Panc1 (cell line): ENCODE measurements around the gene NIPAL3. TPM values are rescaled to one million over a fixed set of nuclear protein-coding genes. Genes with fewer than 3 reads are reported as not detected.

ENCODE experiments used
- ATAC-seq: fragments of 200-7000 bp; cut with Tn5 transposase; 2 replicates; pipeline ENCODE4 v1.9.1; 2020; ENCODE audit warnings: mild to moderate bottlenecking, moderate library complexity
- BruUV-seq: library from RNA; stranded (reverse); fragments of 400-500 nt; replicated peaks from 2 replicates; lab custom pipeline; 2021; lab: Mats Ljungman, UMichigan
- CTCF ChIA-PET: fragments of 300-600 bp; sonication (Branson Sonifier 250); formaldehyde crosslinking; loops from one replicate; lab custom pipeline; 2022; ENCODE audit warnings: antibody characterized with exemption; lab: Charles Lee
- POLR2A ChIA-PET: fragments of 300-600 bp; sonication (Branson Sonifier 250); formaldehyde crosslinking; loops from one replicate; lab custom pipeline; 2022; ENCODE audit warnings: antibody characterized with exemption; lab: Charles Lee
- DNase-seq: peaks from one replicate; pipeline ENCODE4 v3.0.0-alpha.2; 2010; ENCODE audit warnings: low read depth, low spot score
- H3K27ac ChIP-seq: 2 replicates; pipeline ENCODE4 v1.5.1; 2011; ENCODE audit warnings: mild to moderate bottlenecking, low read length, inconsistent platforms
- H3K27me3 ChIP-seq: fragments of 200-500 bp; sonication (Bioruptor generic); 2 replicates; pipeline ENCODE4 v1.6.0; 2014; ENCODE audit warnings: low read length, inconsistent platforms; ENCODE audit not compliant: control insufficient read depth, insufficient read depth
- H3K36me3 ChIP-seq: fragments of 200-500 bp; sonication (Bioruptor generic); 2 replicates; pipeline ENCODE4 v1.5.1; 2014; ENCODE audit warnings: inconsistent platforms, mild to moderate bottlenecking, low read length, moderate library complexity; ENCODE audit not compliant: control insufficient read depth, insufficient read depth
- H3K4me1 ChIP-seq: 2 replicates; pipeline ENCODE4 v1.5.1; 2011; ENCODE audit warnings: inconsistent platforms, mild to moderate bottlenecking, low read length, moderate library complexity; ENCODE audit not compliant: control insufficient read depth, insufficient read depth
- H3K4me3 ChIP-seq, 2 experiments: 2 replicates each; pipeline ENCODE4 v1.5.1; 2011 to 2012; ENCODE audit warnings: low read depth in 2 of 2, low read length in 2 of 2, mild to moderate bottlenecking in 2 of 2, inconsistent platforms in 1 of 2, moderate library complexity in 1 of 2
- H3K9me3 ChIP-seq: fragments of 200-500 bp; sonication (Bioruptor generic); 2 replicates; pipeline ENCODE4 v1.5.1; 2014; ENCODE audit warnings: low read depth, mild to moderate bottlenecking, inconsistent platforms, low read length, moderate library complexity; ENCODE audit not compliant: control insufficient read depth, insufficient read depth
- POLR2AphosphoS5 ChIP-seq: IDR thresholded peaks from 2 replicates; pipeline ENCODE4 v1.6.1; 2012; ENCODE audit warnings: mild to moderate bottlenecking, low read depth, low read length, moderate library complexity
- SIN3A ChIP-seq: IDR thresholded peaks from 2 replicates; pipeline ENCODE4 v1.6.1; 2012; ENCODE audit warnings: low read depth, mild to moderate bottlenecking, low read length, moderate library complexity, borderline replicate concordance; ENCODE audit not compliant: insufficient read depth
- TCF7L2 ChIP-seq: IDR thresholded peaks from 2 replicates; pipeline ENCODE4 v1.6.1; 2011; ENCODE audit warnings: mild to moderate bottlenecking, low read depth, low read length, inconsistent platforms
- in situ Hi-C: cut with HindIII; loops from 2 replicates; pipeline ENCODE4 v1.10.0; 2016; ENCODE audit warnings: low sequenced_read_pairs, low pct_unique_long_range_greater_than_20kb
- intact Hi-C: fragments of 100-400 bp; cut with micrococcal nuclease; formaldehyde crosslinking; loops from one replicate; pipeline ENCODE4 v1.10.0; 2022; ENCODE audit not compliant: unreplicated experiment
- total RNA-seq: library from RNA; stranded (reverse); gene quantifications from one replicate; pipeline ENCODE4 v1.2.1, GENCODE V29; 2021; ENCODE audit not compliant: unreplicated experiment
- TF ChIP-seq, protein P1 (sequence below): fragments of 450-650 bp; IDR thresholded peaks from 2 replicates; pipeline ENCODE4 v1.5.1; 2017; ENCODE audit warnings: mild to moderate bottlenecking
- TF ChIP-seq, protein P2 (sequence below), 2 experiments: IDR thresholded peaks; 2 replicates each; pipeline ENCODE4 v1.6.1; 2011 to 2012; ENCODE audit warnings: low read depth in 2 of 2, control low read depth in 1 of 2, low read length in 1 of 2, mild to moderate bottlenecking in 1 of 2, moderate library complexity in 1 of 2; ENCODE audit not compliant: insufficient read depth in 1 of 2

NIPAL3 gene
- total RNA-seq, 1 experiment from 2014 or later, result 13.6 TPM

DNA sequence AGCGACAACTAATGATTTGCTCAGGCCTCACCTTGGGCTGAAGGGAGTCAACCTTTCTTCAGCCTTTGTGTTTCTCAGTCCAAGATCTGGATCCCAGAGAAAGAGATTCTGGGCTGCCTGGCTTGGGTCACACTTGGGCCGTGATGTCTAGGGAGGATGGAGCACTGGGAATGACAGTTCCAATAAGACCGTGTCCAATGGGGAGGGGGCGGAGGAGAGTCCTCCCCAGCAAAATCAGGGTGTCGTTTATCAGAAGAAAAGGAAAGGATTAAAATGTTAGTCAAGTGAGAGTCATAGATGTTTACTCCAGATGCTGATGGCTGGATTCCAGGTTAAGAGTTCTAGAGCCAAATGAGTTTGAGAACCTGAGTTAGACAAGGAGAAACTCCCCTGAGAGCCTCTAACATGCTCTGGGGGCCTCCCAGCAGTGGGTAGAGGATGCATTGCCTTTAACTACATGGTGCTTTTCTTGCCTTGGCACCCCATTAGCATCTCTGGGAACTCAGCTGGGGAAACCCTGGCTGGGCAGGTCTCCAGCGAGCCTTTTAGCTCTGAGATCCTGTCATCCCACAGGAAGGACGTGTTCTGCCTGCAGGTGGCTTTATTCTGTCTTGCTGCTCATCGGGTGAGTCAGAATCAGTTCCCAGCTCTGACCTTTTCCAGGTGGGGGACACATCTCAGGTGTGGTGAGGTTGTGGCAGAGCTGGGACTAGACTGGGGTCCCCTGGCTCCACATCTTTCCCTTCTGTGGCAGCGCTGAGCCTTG, 22.2 kb downstream of the NIPAL3 start:
- in situ Hi-C loops (no loop called here), intact Hi-C loops (no loop called here)
- Histone ChIP-seq H3K36me3 (no peaks in the 10 kb centered on the region), H3K9me3 (no peaks in the 10 kb centered on the region), H3K27me3 (no peaks in the 10 kb centered on the region), H3K4me3 (no peak overlapping the region), H3K4me1 (no peaks in the 10 kb centered on the region), H3K27ac (no peak overlapping the region)
- no TSS peak for BruUV-seq
- ChIA-PET CTCF (no interaction called here), POLR2A (no interaction called here)
- TF ChIP-seq, protein P1, sequence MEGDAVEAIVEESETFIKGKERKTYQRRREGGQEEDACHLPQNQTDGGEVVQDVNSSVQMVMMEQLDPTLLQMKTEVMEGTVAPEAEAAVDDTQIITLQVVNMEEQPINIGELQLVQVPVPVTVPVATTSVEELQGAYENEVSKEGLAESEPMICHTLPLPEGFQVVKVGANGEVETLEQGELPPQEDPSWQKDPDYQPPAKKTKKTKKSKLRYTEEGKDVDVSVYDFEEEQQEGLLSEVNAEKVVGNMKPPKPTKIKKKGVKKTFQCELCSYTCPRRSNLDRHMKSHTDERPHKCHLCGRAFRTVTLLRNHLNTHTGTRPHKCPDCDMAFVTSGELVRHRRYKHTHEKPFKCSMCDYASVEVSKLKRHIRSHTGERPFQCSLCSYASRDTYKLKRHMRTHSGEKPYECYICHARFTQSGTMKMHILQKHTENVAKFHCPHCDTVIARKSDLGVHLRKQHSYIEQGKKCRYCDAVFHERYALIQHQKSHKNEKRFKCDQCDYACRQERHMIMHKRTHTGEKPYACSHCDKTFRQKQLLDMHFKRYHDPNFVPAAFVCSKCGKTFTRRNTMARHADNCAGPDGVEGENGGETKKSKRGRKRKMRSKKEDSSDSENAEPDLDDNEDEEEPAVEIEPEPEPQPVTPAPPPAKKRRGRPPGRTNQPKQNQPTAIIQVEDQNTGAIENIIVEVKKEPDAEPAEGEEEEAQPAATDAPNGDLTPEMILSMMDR, result no peak
- no peak for TF ChIP-seq POLR2AphosphoS5
- TF ChIP-seq TCF7L2, result no peak
- TF ChIP-seq, protein P2, sequence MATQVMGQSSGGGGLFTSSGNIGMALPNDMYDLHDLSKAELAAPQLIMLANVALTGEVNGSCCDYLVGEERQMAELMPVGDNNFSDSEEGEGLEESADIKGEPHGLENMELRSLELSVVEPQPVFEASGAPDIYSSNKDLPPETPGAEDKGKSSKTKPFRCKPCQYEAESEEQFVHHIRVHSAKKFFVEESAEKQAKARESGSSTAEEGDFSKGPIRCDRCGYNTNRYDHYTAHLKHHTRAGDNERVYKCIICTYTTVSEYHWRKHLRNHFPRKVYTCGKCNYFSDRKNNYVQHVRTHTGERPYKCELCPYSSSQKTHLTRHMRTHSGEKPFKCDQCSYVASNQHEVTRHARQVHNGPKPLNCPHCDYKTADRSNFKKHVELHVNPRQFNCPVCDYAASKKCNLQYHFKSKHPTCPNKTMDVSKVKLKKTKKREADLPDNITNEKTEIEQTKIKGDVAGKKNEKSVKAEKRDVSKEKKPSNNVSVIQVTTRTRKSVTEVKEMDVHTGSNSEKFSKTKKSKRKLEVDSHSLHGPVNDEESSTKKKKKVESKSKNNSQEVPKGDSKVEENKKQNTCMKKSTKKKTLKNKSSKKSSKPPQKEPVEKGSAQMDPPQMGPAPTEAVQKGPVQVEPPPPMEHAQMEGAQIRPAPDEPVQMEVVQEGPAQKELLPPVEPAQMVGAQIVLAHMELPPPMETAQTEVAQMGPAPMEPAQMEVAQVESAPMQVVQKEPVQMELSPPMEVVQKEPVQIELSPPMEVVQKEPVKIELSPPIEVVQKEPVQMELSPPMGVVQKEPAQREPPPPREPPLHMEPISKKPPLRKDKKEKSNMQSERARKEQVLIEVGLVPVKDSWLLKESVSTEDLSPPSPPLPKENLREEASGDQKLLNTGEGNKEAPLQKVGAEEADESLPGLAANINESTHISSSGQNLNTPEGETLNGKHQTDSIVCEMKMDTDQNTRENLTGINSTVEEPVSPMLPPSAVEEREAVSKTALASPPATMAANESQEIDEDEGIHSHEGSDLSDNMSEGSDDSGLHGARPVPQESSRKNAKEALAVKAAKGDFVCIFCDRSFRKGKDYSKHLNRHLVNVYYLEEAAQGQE (IDR thresholded peaks at IDR 0.05; ENCODE audit: insufficient read depth in 1 of 2, low read depth in 2 of 2, low read length in 1 of 2), result no peak
- TF ChIP-seq SIN3A, result no peak
- DNase-seq (no peak), ATAC-seq (no peak)

DNA sequence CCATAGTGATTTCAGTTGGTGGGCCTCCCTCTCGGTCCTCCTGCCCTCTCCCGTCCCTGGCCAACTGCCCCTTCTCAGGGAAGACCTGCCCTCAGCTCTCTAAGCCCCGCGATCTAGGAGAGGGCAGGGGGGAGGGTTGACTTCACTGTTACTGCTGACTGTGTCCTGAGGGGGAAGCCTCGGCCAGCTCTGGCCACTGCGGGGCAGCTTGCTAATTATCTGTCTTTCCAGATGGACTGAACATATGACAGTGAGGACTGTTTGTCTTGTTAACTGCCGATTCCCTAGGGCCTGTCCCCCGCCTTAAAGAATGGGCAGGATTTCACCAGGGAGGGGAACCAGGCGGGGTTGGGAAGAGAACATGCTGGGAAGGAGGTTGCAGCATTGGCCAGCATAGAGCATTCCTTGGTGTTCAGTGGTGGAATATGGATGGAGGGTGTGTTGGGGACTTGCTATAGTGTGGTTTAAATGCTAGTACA, 22.9 kb downstream of the NIPAL3 start:
- intact Hi-C loops, result no loop called here
- no peaks in the 10 kb centered on the region for H3K4me1 ChIP-seq
- BruUV-seq, result no TSS peak
- no peaks in the 10 kb centered on the region for H3K27me3 ChIP-seq
- in situ Hi-C loops, result no loop called here
- ChIA-PET CTCF (no interaction called here), POLR2A (no interaction called here)
- H3K36me3 ChIP-seq, result no peaks in the 10 kb centered on the region
- DNase-seq (no peak), ATAC-seq (no peak)
- H3K27ac ChIP-seq, result no peak overlapping the region
- no peak overlapping the region for H3K4me3 ChIP-seq
- no peaks in the 10 kb centered on the region for H3K9me3 ChIP-seq
- TF ChIP-seq POLR2AphosphoS5 (no peak), SIN3A (no peak)
- TF ChIP-seq, protein P1, result no peak
- TF ChIP-seq, protein P2 (IDR thresholded peaks at IDR 0.05; ENCODE audit: insufficient read depth in 1 of 2, low read depth in 2 of 2, low read length in 1 of 2), result no peak
